K562 (cell line): ENCODE measurements around the gene METRNL. TPM values are rescaled to one million over a fixed set of nuclear protein-coding genes. Genes with fewer than 3 reads are reported as not detected.

Source experiments
- ATF1 ChIP-seq, 2 experiments: fragments of 450-650 bp in 1 of 2; IDR thresholded peaks; 2 replicates each; pipeline ENCODE4 v1.6.1; 2016; ENCODE audit warnings: missing compliant biosample characterization in 1 of 2, missing genetic modification characterization in 1 of 2
- ERF ChIP-seq: fragments of 450-650 bp; formaldehyde crosslinking; IDR thresholded peaks from 2 replicates; pipeline ENCODE4 v1.4.0; 2020; ENCODE audit warnings: mild to moderate bottlenecking, mixed read lengths
- HDAC8 ChIP-seq: fragments of 450-650 bp; IDR thresholded peaks from 2 replicates; pipeline ENCODE4 v1.6.1; 2016; ENCODE audit warnings: mild to moderate bottlenecking, missing genetic modification characterization, moderate library complexity, missing compliant biosample characterization
- MAFG ChIP-seq: fragments of 450-650 bp; conservative IDR thresholded peaks from 2 replicates; pipeline ENCODE4 v1.6.1; 2016; ENCODE audit warnings: missing genetic modification characterization, missing compliant biosample characterization
- TCF7 ChIP-seq: sonication (generic); IDR thresholded peaks from 2 replicates; pipeline ENCODE4 v1.6.1; 2016; ENCODE audit warnings: antibody characterized with exemption, borderline replicate concordance
- ZBTB8A ChIP-seq: fragments of 450-650 bp; IDR thresholded peaks from 2 replicates; pipeline ENCODE4 v1.6.1; 2018; ENCODE audit warnings: mild to moderate bottlenecking, moderate library complexity; ENCODE audit not compliant: partially characterized antibody
- ZNF174 ChIP-seq: fragments of 250-450 bp; sonication (Bioruptor Pico); IDR thresholded peaks from 2 replicates; pipeline ENCODE4 v1.4.0; 2020; ENCODE audit warnings: mild to moderate bottlenecking
- ZNF583 ChIP-seq: fragments of 250-450 bp; sonication (Bioruptor Pico); IDR thresholded peaks from 2 replicates; pipeline ENCODE4 v1.4.0; 2020
- polyA plus RNA-seq, 8 experiments: library from polyadenylated mRNA; depleted of rRNA in 4 of 8; stranded (reverse) in 5 of 8; unstranded in 3 of 8; fragments of >200 nt; fragmentation: Nextera tagmentation in 2 of 8; fragmentation: Illumina TruSeq in 1 of 8; extraction: Ambion mirVana in 2 of 8; extraction: Trizol in 1 of 8; gene quantifications; 2 replicates each; pipeline versions ENCODE4 v1.2.1 to v1.2.3, GENCODE V29; 2011 to 2014; ENCODE audit warnings: inconsistent platforms in 1 of 8, missing spikeins in 1 of 8
- total RNA-seq, 7 experiments: library from RNA; depleted of rRNA in 6 of 7; stranded (reverse); fragments of >200 nt in 6 of 7; fragmentation: Illumina TruSeq in 2 of 7; extraction: Trizol in 2 of 7; gene quantifications; 2 replicates each; pipeline versions ENCODE4 v1.2.1 to v1.2.3, GENCODE V29; 2011 to 2021; ENCODE audit warnings: low replicate concordance in 1 of 7
- TF ChIP-seq, protein P1 (sequence below): fragments of 450-650 bp; IDR thresholded peaks from 2 replicates; pipeline ENCODE4 v1.6.1; 2018; ENCODE audit not compliant: partially characterized antibody
- TF ChIP-seq, protein P2 (sequence below): sonication (generic); formaldehyde crosslinking; IDR thresholded peaks from 2 replicates; pipeline ENCODE4 v1.8.1; 2023; ENCODE audit warnings: mild to moderate bottlenecking, missing genetic modification reagents
- TF ChIP-seq, protein P3 (sequence below): fragments of 250-450 bp; sonication (Bioruptor Pico); IDR thresholded peaks from 2 replicates; pipeline ENCODE4 v1.9.0; 2021; ENCODE audit warnings: mild to moderate bottlenecking, inconsistent platforms
- TF ChIP-seq, protein P4 (sequence below): fragments of 250-450 bp; sonication (Bioruptor Pico); IDR thresholded peaks from 2 replicates; pipeline ENCODE4 v1.4.0; 2020; ENCODE audit warnings: borderline replicate concordance
- TF ChIP-seq, protein P5 (sequence below): fragments of 450-650 bp; formaldehyde crosslinking; IDR thresholded peaks from 2 replicates; pipeline ENCODE4 v1.4.0; 2020; ENCODE audit warnings: mild to moderate bottlenecking, moderate library complexity
- TF ChIP-seq, protein P6 (sequence below): fragments of 250-450 bp; sonication (Bioruptor Pico); IDR thresholded peaks from 2 replicates; pipeline ENCODE4 v1.4.0; 2020; ENCODE audit warnings: mild to moderate bottlenecking, moderate library complexity

Gene METRNL
- total and polyA plus RNA-seq, 9 of the 15 experiments (the other 6 are each of a cell fraction or from before 2014, with no cell fraction given): 0.17 to 31.8 (median 2.9) TPM

DNA sequence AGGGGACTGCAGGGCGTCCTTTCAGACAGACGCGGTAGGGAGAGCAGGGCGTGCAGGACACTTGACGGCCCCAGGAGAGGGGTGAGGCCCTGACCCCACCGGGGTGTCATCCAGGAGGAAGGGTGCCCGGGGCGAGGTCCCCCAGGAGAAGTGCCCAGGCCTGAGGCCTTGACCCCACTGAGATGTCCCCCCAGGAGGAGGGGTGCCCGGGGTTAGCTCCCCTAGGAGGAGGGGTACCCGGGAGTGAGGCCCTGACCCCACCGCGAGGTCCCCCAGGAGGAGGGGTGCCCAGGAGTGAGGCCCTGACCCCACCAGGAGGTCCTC, 27.2 kb upstream of the METRNL start (continued):
- TF ChIP-seq, protein P1, sequence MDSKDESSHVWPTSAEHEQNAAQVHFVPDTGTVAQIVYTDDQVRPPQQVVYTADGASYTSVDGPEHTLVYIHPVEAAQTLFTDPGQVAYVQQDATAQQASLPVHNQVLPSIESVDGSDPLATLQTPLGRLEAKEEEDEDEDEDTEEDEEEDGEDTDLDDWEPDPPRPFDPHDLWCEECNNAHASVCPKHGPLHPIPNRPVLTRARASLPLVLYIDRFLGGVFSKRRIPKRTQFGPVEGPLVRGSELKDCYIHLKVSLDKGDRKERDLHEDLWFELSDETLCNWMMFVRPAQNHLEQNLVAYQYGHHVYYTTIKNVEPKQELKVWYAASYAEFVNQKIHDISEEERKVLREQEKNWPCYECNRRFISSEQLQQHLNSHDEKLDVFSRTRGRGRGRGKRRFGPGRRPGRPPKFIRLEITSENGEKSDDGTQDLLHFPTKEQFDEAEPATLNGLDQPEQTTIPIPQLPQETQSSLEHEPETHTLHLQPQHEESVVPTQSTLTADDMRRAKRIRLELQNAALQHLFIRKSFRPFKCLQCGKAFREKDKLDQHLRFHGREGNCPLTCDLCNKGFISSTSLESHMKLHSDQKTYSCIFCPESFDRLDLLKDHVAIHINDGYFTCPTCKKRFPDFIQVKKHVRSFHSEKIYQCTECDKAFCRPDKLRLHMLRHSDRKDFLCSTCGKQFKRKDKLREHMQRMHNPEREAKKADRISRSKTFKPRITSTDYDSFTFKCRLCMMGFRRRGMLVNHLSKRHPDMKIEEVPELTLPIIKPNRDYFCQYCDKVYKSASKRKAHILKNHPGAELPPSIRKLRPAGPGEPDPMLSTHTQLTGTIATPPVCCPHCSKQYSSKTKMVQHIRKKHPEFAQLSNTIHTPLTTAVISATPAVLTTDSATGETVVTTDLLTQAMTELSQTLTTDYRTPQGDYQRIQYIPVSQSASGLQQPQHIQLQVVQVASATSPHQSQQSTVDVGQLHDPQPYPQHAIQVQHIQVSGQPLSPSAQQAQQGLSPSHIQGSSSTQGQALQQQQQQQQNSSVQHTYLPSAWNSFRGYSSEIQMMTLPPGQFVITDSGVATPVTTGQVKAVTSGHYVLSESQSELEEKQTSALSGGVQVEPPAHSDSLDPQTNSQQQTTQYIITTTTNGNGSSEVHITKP: peak; percentile 1
- TF ChIP-seq MAFG (tag) (no peak), ZBTB8A (no peak), ERF (0 out of 2 replicates have a peak, but pooled peaks have one; percentile 0), ZNF583 (CRISPR knock-in tag) (0 out of 2 replicates have a peak, but pooled peaks have one; percentile 31), TCF7 (no peak), ZNF174 (CRISPR knock-in tag) (no peak), HDAC8 (peak; percentile 6; the same call in 1 of the 2 replicates), ATF1 (CRISPR knock-in tag; IDR thresholded peaks at IDR 0.05) (no peak), ATF1 (tag; IDR thresholded peaks at IDR 0.05) (peak; percentile 44; the same call in 1 of the 2 replicates)
- TF ChIP-seq, protein P2, sequence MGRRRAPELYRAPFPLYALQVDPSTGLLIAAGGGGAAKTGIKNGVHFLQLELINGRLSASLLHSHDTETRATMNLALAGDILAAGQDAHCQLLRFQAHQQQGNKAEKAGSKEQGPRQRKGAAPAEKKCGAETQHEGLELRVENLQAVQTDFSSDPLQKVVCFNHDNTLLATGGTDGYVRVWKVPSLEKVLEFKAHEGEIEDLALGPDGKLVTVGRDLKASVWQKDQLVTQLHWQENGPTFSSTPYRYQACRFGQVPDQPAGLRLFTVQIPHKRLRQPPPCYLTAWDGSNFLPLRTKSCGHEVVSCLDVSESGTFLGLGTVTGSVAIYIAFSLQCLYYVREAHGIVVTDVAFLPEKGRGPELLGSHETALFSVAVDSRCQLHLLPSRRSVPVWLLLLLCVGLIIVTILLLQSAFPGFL (CRISPR knock-in tag): no peak
- TF ChIP-seq, protein P3, sequence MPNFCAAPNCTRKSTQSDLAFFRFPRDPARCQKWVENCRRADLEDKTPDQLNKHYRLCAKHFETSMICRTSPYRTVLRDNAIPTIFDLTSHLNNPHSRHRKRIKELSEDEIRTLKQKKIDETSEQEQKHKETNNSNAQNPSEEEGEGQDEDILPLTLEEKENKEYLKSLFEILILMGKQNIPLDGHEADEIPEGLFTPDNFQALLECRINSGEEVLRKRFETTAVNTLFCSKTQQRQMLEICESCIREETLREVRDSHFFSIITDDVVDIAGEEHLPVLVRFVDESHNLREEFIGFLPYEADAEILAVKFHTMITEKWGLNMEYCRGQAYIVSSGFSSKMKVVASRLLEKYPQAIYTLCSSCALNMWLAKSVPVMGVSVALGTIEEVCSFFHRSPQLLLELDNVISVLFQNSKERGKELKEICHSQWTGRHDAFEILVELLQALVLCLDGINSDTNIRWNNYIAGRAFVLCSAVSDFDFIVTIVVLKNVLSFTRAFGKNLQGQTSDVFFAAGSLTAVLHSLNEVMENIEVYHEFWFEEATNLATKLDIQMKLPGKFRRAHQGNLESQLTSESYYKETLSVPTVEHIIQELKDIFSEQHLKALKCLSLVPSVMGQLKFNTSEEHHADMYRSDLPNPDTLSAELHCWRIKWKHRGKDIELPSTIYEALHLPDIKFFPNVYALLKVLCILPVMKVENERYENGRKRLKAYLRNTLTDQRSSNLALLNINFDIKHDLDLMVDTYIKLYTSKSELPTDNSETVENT (CRISPR knock-in tag): no peak
- TF ChIP-seq, protein P4, sequence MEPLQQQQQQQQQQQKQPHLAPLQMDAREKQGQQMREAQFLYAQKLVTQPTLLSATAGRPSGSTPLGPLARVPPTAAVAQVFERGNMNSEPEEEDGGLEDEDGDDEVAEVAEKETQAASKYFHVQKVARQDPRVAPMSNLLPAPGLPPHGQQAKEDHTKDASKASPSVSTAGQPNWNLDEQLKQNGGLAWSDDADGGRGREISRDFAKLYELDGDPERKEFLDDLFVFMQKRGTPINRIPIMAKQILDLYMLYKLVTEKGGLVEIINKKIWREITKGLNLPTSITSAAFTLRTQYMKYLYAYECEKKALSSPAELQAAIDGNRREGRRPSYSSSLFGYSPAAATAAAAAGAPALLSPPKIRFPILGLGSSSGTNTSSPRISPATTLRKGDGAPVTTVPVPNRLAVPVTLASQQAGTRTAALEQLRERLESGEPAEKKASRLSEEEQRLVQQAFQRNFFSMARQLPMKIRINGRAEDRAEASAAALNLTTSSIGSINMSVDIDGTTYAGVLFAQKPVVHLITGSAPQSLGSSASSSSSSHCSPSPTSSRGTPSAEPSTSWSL (CRISPR knock-in tag): no peak
- TF ChIP-seq, protein P5, sequence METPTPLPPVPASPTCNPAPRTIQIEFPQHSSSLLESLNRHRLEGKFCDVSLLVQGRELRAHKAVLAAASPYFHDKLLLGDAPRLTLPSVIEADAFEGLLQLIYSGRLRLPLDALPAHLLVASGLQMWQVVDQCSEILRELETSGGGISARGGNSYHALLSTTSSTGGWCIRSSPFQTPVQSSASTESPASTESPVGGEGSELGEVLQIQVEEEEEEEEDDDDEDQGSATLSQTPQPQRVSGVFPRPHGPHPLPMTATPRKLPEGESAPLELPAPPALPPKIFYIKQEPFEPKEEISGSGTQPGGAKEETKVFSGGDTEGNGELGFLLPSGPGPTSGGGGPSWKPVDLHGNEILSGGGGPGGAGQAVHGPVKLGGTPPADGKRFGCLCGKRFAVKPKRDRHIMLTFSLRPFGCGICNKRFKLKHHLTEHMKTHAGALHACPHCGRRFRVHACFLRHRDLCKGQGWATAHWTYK: 0 out of 2 replicates have a peak, but pooled peaks have one; percentile 78
- TF ChIP-seq, protein P6, sequence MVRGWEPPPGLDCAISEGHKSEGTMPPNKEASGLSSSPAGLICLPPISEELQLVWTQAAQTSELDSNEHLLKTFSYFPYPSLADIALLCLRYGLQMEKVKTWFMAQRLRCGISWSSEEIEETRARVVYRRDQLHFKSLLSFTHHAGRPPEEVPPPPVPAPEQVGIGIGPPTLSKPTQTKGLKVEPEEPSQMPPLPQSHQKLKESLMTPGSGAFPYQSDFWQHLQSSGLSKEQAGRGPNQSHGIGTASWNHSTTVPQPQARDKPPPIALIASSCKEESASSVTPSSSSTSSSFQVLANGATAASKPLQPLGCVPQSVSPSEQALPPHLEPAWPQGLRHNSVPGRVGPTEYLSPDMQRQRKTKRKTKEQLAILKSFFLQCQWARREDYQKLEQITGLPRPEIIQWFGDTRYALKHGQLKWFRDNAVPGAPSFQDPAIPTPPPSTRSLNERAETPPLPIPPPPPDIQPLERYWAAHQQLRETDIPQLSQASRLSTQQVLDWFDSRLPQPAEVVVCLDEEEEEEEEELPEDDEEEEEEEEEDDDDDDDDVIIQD (CRISPR knock-in tag): 0 out of 2 replicates have a peak, but pooled peaks have one; percentile 32
